ENCODE data around the gene CREB5.

The CREB5 gene

GRCh38 chr7:28456044-28456443 lies 43.7 kb downstream of the CREB5 start:
- TF ChIP-seq MAX (IDR thresholded peaks at IDR 0.05) (no peak), FOXM1 (IDR thresholded peaks at IDR 0.05; ENCODE audit: borderline replicate concordance, low read depth) (no peak), CEBPB (IDR thresholded peaks at IDR 0.05) (no peak), TAF1 (IDR thresholded peaks at IDR 0.05; ENCODE audit: low read depth) (no peak), ZBTB7A (IDR thresholded peaks at IDR 0.05; ENCODE audit: low read depth) (no peak)

GRCh38 chr7:28458732-28459131 lies 46.4 kb downstream of the CREB5 start:
- peak; percentile 27; the same call in 1 of the 2 replicates for TF ChIP-seq RAD21 (IDR thresholded peaks at IDR 0.05; ENCODE audit: low read depth)
- TF ChIP-seq FOXM1 (IDR thresholded peaks at IDR 0.05; ENCODE audit: borderline replicate concordance, low read depth), result no peak
- TF ChIP-seq EGR1 (IDR thresholded peaks at IDR 0.05), result no peak

- TF ChIP-seq ZBTB7A (IDR thresholded peaks at IDR 0.05; ENCODE audit: low read depth), result no peak
- no peak for TF ChIP-seq CREB1 (IDR thresholded peaks at IDR 0.05; ENCODE audit: low read depth)
- TF ChIP-seq TCF12 (IDR thresholded peaks at IDR 0.05; ENCODE audit: low read depth), result no peak
- TF ChIP-seq EP300 (IDR thresholded peaks at IDR 0.05; ENCODE audit: borderline replicate concordance), result no peak
Observed at GRCh38 chr7:28459306-28459705, 47.0 kb downstream of the CREB5 start.

GRCh38 chr7:28465697-28466096 lies 53.4 kb downstream of the CREB5 start:
- no peak for TF ChIP-seq MAX (IDR thresholded peaks at IDR 0.05)
- TF ChIP-seq USF1 (IDR thresholded peaks at IDR 0.05), result no peak
- no peak for TF ChIP-seq REST (IDR thresholded peaks at IDR 0.05; ENCODE audit: low read depth)
- TF ChIP-seq RAD21 (IDR thresholded peaks at IDR 0.05; ENCODE audit: low read depth), result no peak
- no peak for TF ChIP-seq EP300 (IDR thresholded peaks at IDR 0.05; ENCODE audit: borderline replicate concordance)
- TF ChIP-seq TCF12 (IDR thresholded peaks at IDR 0.05; ENCODE audit: low read depth), result no peak
- no peak for TF ChIP-seq YY1 (IDR thresholded peaks at IDR 0.05; ENCODE audit: low read depth)
- no peak for TF ChIP-seq TEAD4 (IDR thresholded peaks at IDR 0.05)
- TF ChIP-seq NFIC (IDR thresholded peaks at IDR 0.05), result no peak
- no peak for TF ChIP-seq EGR1 (IDR thresholded peaks at IDR 0.05)
- no peak for TF ChIP-seq FOXM1 (IDR thresholded peaks at IDR 0.05; ENCODE audit: borderline replicate concordance, low read depth)
- TF ChIP-seq CREB1 (IDR thresholded peaks at IDR 0.05; ENCODE audit: low read depth), result no peak
- TF ChIP-seq ZBTB7A (IDR thresholded peaks at IDR 0.05; ENCODE audit: low read depth), result no peak
- TF ChIP-seq TAF1 (IDR thresholded peaks at IDR 0.05; ENCODE audit: low read depth), result no peak
- TF ChIP-seq CEBPB (IDR thresholded peaks at IDR 0.05), result no peak

- TF ChIP-seq NFIC (IDR thresholded peaks at IDR 0.05) (no peak), ZBTB7A (IDR thresholded peaks at IDR 0.05; ENCODE audit: low read depth) (no peak), TCF12 (IDR thresholded peaks at IDR 0.05; ENCODE audit: low read depth) (no peak), FOXM1 (IDR thresholded peaks at IDR 0.05; ENCODE audit: borderline replicate concordance, low read depth) (no peak), REST (IDR thresholded peaks at IDR 0.05; ENCODE audit: low read depth) (no peak), EP300 (IDR thresholded peaks at IDR 0.05; ENCODE audit: borderline replicate concordance) (no peak), EGR1 (IDR thresholded peaks at IDR 0.05) (no peak), CREB1 (IDR thresholded peaks at IDR 0.05; ENCODE audit: low read depth) (no peak), RAD21 (IDR thresholded peaks at IDR 0.05; ENCODE audit: low read depth) (no peak), TAF1 (IDR thresholded peaks at IDR 0.05; ENCODE audit: low read depth) (no peak), YY1 (IDR thresholded peaks at IDR 0.05; ENCODE audit: low read depth) (no peak), MAX (IDR thresholded peaks at IDR 0.05) (no peak), USF1 (IDR thresholded peaks at IDR 0.05) (no peak), TEAD4 (IDR thresholded peaks at IDR 0.05) (no peak), CEBPB (IDR thresholded peaks at IDR 0.05) (no peak)
Observed at GRCh38 chr7:28466341-28466740, 54.0 kb downstream of the CREB5 start.

GRCh38 chr7:28466885-28467284 lies 54.6 kb downstream of the CREB5 start:
- TF ChIP-seq EGR1 (IDR thresholded peaks at IDR 0.05) (no peak), ZBTB7A (IDR thresholded peaks at IDR 0.05; ENCODE audit: low read depth) (no peak), EP300 (IDR thresholded peaks at IDR 0.05; ENCODE audit: borderline replicate concordance) (no peak), TEAD4 (IDR thresholded peaks at IDR 0.05) (no peak), FOXM1 (IDR thresholded peaks at IDR 0.05; ENCODE audit: borderline replicate concordance, low read depth) (no peak), TCF12 (IDR thresholded peaks at IDR 0.05; ENCODE audit: low read depth) (no peak), RAD21 (IDR thresholded peaks at IDR 0.05; ENCODE audit: low read depth) (no peak), CREB1 (IDR thresholded peaks at IDR 0.05; ENCODE audit: low read depth) (no peak), NFIC (IDR thresholded peaks at IDR 0.05) (no peak), REST (IDR thresholded peaks at IDR 0.05; ENCODE audit: low read depth) (no peak), YY1 (IDR thresholded peaks at IDR 0.05; ENCODE audit: low read depth) (no peak), CEBPB (IDR thresholded peaks at IDR 0.05) (no peak), USF1 (IDR thresholded peaks at IDR 0.05) (no peak), MAX (IDR thresholded peaks at IDR 0.05) (no peak), TAF1 (IDR thresholded peaks at IDR 0.05; ENCODE audit: low read depth) (no peak)
